Measurements from ENCODE around the gene TTLL10.

Gene TTLL10

GRCh38 chr1:1236945-1237873 is 63.5 kb downstream of the TTLL10 start:
- DNase-seq (ENCODE audit: low read depth in 2 of 2) = no peak

- DNase-seq (ENCODE audit: low read depth in 2 of 2) = no peak
Observed at GRCh38 chr1:1237874-1238701, 64.4 kb downstream of the TTLL10 start.

DNA sequence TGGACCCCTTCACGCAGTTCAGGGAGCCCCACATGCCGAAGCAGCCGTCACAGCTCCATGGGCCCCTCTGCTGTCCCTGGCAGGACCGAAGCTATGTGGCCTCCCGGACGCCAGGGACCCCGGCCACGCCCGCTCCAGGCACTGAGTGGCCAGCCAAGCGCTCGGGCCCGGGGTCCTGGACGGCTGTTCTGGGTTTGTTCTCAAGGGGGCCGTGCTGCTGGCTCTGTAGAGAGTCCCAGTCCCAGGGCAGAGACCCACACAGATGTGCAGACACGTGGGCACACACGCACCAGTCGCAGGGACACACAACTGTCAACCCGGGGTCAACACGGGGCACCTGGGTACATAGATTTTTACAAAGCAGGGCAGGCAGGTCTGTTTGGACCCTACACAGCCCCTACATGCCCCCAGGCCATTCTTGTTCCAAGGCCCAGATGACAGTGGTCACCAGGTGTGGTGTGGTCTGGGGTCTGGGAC is 65.1 kb downstream of the TTLL10 start:
- no peak for DNase-seq (ENCODE audit: low read depth in 2 of 2)

GRCh38 chr1:1239227-1239613 is 65.5 kb downstream of the TTLL10 start:
- no peak for DNase-seq (ENCODE audit: low read depth in 2 of 2)

- no peak for DNase-seq (ENCODE audit: low read depth in 2 of 2)
Observed at GRCh38 chr1:1239614-1240347, 66.1 kb downstream of the TTLL10 start.

DNA sequence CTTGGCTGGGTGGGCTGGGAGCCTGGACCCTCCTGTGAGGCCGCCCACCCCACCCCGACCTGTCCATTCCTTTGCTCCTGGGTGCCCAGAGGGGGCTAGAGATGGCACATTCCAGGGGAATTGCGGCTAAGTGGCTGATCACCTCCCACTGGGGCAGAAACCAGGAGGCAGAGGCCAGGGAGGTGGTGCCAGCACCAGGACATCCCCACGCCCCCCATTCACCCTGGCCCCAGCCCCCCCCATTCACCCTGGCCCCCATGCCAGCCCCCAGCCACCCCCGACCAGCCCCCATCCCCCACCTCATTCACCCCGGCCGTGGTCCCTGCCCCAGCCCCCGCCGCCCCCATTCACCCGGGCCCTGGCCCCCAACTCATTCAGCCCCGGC is 66.7 kb downstream of the TTLL10 start:
- no peak for DNase-seq (ENCODE audit: low read depth in 2 of 2)

GRCh38 chr1:1240822-1241587 is 67.3 kb downstream of the TTLL10 start:
- no peak for DNase-seq (ENCODE audit: low read depth in 2 of 2)

DNA sequence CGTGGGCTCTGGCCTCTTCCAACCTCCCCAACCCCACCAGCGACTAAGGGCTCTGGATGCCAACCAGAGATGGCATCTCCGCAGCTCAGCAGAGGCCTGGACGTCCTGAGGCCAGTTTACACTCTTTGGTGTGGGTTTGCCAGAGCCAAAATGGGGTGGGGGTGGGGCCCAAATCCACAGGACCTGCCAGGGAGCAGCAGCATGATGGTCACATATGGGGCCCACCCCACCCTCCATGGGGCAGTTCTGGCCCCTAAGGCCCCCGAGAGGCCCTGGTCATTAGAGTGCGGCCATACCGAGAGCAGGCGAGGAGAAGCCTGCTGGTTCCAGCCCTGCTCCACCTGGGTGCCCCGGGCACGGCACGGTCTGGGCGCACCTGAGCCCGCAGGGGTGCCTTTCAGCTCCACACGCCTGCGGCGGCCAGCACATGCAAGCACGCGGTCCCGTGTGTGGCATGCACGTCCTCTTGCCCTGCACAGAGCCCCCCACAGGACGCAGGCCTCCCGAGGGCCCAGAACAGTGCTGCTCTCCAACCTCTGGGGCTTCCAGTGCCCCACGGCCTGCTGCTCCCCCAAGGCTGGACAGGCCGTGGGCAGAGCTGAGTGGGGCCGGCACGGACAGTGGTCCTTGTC is 68.0 kb downstream of the TTLL10 start:
- no peak for DNase-seq (ENCODE audit: low read depth in 2 of 2)

DNA sequence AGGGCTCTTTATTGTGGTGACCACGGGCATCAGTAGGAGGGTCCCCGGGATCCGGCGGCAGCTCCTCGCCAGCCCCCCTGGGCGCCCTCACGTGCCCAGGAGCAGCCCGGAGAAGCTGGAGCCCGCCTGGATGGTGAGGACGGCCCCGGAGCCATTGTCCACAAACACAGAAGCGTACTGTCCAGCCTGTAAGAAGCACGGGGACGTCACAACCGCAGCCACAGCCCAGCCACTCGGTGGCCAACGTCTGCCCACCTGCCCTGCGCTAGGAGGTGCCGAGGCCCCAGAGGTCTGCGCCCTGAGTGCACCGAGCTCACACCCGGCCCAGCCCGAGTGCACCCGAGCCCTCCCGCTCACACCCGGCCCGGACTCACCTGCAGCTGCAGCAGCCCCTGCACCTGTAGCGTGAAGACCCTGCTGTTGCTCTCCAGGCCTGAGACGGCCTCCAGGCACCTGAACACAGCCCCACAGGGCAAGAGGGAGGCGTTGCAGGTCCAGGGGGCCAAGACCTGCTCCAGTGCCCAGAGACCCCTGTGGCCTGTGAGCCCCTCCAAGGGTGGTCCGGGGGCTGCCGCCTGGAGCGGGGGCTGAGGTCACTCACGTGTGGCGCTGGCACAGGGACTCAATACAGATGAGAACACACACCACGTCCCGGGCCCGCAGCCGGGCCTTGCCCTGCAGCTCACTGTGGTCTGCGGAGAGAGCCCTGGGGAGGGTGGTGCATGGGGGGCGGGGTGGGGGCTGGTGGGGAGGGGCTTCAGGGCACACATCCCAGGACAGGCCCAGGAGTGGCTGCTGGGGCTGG is 69.0 kb downstream of the TTLL10 start:
- no peak for DNase-seq (ENCODE audit: low read depth in 2 of 2)

DNA sequence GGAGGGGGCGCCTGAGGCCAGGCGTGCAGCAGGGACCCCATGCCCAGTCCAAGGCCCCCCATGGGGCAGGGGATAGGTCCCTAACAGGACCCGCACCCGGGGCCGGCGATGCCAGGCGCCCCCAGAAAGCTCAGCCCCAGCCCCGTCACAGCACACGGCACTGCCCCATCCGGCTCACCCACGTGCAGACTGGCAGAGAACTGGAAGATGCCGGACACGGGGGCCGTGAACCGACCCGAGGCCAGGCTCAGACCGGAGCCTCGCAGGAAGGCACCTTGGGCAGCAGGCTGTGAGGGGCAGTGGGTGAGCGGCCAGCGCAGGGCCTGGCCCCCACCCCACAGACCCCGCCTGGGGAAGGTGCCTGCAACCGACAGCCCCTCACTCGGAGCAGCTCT is 69.6 kb downstream of the TTLL10 start:
- no peak for DNase-seq (ENCODE audit: low read depth in 2 of 2)

DNA sequence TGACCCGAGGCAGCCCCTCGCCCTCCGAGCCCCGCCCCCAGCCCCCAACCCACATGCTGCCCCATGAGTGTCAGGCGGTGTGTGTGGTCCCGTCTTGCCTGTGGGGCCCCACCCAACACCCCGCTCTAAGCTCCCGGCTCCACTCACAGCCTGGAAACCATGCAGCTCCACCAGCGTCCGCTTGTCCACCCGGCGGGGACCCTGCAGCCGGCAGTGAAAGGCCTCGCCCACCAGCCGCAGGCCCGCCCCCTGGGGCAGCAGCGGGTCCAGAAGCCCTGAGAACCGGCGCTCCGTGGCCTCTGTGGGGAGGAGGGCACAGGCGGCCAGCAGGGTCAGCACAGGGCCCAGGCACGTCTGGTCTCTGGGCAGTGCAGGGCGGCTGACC is 70.1 kb downstream of the TTLL10 start:
- DNase-seq (ENCODE audit: low read depth in 2 of 2) = no peak

GRCh38 chr1:1244192-1244811 is 70.6 kb downstream of the TTLL10 start:
- no peak for DNase-seq (ENCODE audit: low read depth in 2 of 2)

DNA sequence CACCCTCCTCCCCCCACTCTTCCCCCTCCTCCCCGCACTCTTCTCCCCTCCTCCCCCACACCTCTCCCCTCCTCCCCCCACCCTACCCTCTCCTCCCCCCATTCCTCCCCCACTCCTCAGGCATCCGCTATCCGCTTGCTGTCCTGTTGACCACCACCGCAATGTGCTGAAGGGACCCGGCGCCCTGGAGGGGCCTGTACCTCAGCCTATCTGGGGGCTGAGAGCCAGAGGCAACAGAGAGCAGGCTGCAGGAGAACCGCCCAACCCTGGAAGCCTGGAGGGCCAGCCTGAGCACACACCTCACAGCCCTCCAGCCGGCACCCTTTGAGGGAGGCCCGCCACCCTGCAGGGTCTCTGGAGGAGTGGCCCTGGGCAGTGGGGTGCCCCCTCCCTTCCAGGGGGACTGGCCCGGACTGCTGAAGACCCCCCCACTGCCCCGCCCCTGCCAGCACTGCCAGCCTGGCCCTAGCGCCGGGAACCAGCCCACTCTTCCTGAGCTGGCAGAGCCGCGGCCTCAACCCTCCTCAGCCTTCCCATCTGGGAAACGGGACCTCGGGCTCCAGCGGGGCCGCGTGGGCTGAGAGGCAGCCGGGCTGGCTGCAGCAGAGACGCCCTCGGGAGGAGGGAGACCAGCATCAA is 71.6 kb downstream of the TTLL10 start:
- DNase-seq (ENCODE audit: low read depth in 2 of 2) = no peak

GRCh38 chr1:1245817-1246576 is 72.3 kb downstream of the TTLL10 start:
- DNase-seq (ENCODE audit: low read depth in 2 of 2) = no peak

GRCh38 chr1:1246577-1247340 is 73.1 kb downstream of the TTLL10 start, which contains the start of gene C1QTNF12:
Gene C1QTNF12 (minus strand): TSS chr1:1246722. CDS start chr1:1246690, 32 bp downstream.
- no peak for DNase-seq (ENCODE audit: low read depth in 2 of 2)

DNA sequence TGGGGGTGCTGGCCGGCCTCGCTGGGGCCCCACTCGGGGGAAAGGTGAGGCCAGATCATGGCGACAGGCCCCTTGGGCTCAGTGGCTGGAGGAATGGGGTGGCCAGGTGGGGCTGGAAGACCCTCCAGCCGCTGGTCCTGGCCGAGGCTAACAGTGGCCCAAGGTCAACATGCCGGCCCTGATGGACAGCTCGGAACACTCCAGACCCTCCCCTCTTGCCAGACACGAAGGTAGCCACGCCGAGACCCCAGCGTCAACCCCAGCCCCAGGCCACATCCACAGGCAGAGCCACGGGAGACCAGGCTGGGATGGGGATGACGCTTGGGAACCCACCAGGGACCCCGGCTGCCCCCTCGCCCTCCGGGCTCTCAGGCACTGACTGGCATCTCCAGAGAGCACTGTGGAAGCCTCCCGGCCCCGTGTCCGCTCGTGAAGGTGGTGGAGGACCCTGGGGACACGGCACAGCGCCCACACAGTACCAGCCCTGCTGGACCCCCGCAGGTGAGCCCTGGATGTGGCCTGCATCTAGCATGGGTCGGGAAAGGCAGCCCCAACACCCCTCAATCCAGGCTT is 73.7 kb downstream of the TTLL10 start:
- DNase-seq (ENCODE audit: low read depth in 2 of 2) = no peak
